ENCODE data around the gene DAP3.
"Not testable (repeated sequence)": the region's sequence is repeated elsewhere in the genome, so short reads cannot be mapped to it uniquely, and the experiment has no call there.

Gene DAP3

GRCh38 chr1:155687705-155688323 lies 1.1 kb upstream of the DAP3 start:
- FAIRE-seq, result not testable (repeated sequence)

- FAIRE-seq, result no peak
Observed at GRCh38 chr1:155688324-155689080, 389 bp upstream of the DAP3 start, which contains the start of gene YY1AP1. TSS of gene YY1AP1 (minus strand) at chr1:155688774. CDS start at chr1:155680436, 8,338 bp downstream.

- no peak for FAIRE-seq
Observed at GRCh38 chr1:155691992-155692528, 3.2 kb downstream of the DAP3 start.

GRCh38 chr1:155694167-155694566 lies 5.3 kb downstream of the DAP3 start:
- FAIRE-seq, result no peak

GRCh38 chr1:155695072-155695471 lies 6.2 kb downstream of the DAP3 start:
- FAIRE-seq, result no peak

GRCh38 chr1:155695608-155696007 lies 6.7 kb downstream of the DAP3 start:
- FAIRE-seq, result no peak

- FAIRE-seq, result no peak
Observed at GRCh38 chr1:155696524-155696923, 7.6 kb downstream of the DAP3 start.

GRCh38 chr1:155697046-155697445 lies 8.2 kb downstream of the DAP3 start:
- FAIRE-seq, result no peak

- FAIRE-seq, result not testable (repeated sequence)
Observed at GRCh38 chr1:155697616-155698015, 8.7 kb downstream of the DAP3 start.

GRCh38 chr1:155698382-155699038 lies 9.6 kb downstream of the DAP3 start:
- FAIRE-seq, result no peak

GRCh38 chr1:155699062-155699461 lies 10.2 kb downstream of the DAP3 start:
- FAIRE-seq, result not testable (repeated sequence)

GRCh38 chr1:155701675-155702074 lies 12.8 kb downstream of the DAP3 start:
- not testable (repeated sequence) for FAIRE-seq

GRCh38 chr1:155703216-155703615 lies 14.3 kb downstream of the DAP3 start:
- no peak for FAIRE-seq

- FAIRE-seq, result not testable (repeated sequence)
Observed at GRCh38 chr1:155704414-155704813, 15.5 kb downstream of the DAP3 start.

- no peak for FAIRE-seq
Observed at GRCh38 chr1:155706139-155706538, 17.2 kb downstream of the DAP3 start.

- no peak for FAIRE-seq
Observed at GRCh38 chr1:155709391-155709790, 20.5 kb downstream of the DAP3 start.

GRCh38 chr1:155711457-155711856 lies 22.6 kb downstream of the DAP3 start:
- not testable (repeated sequence) for FAIRE-seq

GRCh38 chr1:155712636-155713035 lies 23.7 kb downstream of the DAP3 start:
- not testable (repeated sequence) for FAIRE-seq

- no peak for FAIRE-seq
Observed at GRCh38 chr1:155713075-155713474, 24.2 kb downstream of the DAP3 start.

GRCh38 chr1:155715056-155715455 lies 26.2 kb downstream of the DAP3 start:
- not testable (repeated sequence) for FAIRE-seq

- FAIRE-seq, result no peak
Observed at GRCh38 chr1:155715777-155716176, 26.9 kb downstream of the DAP3 start.

- no peak for FAIRE-seq
Observed at GRCh38 chr1:155717041-155717440, 28.1 kb downstream of the DAP3 start.

GRCh38 chr1:155718524-155719115 lies 29.7 kb downstream of the DAP3 start:
- not testable (repeated sequence) for FAIRE-seq

Measured in TTC549 (cell line).